Measurements from ENCODE around the gene CPT2. TPM values are rescaled to one million over a fixed set of nuclear protein-coding genes. Genes with fewer than 3 reads are reported as not detected.

The CPT2 gene
- total and polyA plus RNA-seq, 2 experiments from 2014 or later = 15.2 to 16.2 TPM

GRCh38 chr1:53190210-53190611 lies 6.4 kb upstream of the CPT2 start:
- Histone ChIP-seq H3K79me2 (ENCODE audit: insufficient read depth) (no peaks in the 10 kb centered on the region), H3K9me3 (ENCODE audit: low read depth) (no peaks in the 10 kb centered on the region), H2AFZ (no peak overlapping the region), H3K27me3 (replicated peaks; ENCODE audit: insufficient read depth) (no peaks in the 10 kb centered on the region), H3K4me3 (no peak overlapping the region), H3K27ac (no peak overlapping the region), H3K4me2 (ENCODE audit: unreplicated experiment) (no peak overlapping the region), H3K9me2 (ENCODE audit: insufficient read depth) (no peaks in the 10 kb centered on the region), H3K4me1 (ENCODE audit: insufficient read depth) (peaks cover 25% of the 10 kb centered on the region), H3K9ac (no peak overlapping the region), H3F3A (ENCODE audit: insufficient read depth) (peaks cover 28% of the 10 kb centered on the region), H4K20me1 (ENCODE audit: insufficient read depth) (no peaks in the 10 kb centered on the region), H3K36me3 (ENCODE audit: low read depth) (no peaks in the 10 kb centered on the region)
- WGBS, 2 experiments (ENCODE audit: low coverage in 1 of 2, low lambda C conversion rate in 2 of 2, missing lambda C conversion rate in 2 of 2) = 82 to 92% methylated on average over 9 to 10 of the region's 10 CpGs
- in situ Hi-C loops (cut with MboI) = loop anchor here (10.0 to 25.0 kb wide), 2 partner anchors 285 to 478 kb away; no protein-coding TSS in a partner anchor
- TF ChIP-seq EZH2phosphoT487 (IDR thresholded peaks at IDR 0.05; ENCODE audit: insufficient read depth, low read depth) (no peak), EZH2 (IDR thresholded peaks at IDR 0.05; ENCODE audit: insufficient read depth, poor library complexity, severe bottlenecking) (no peak)
- no peak for DNase-seq

GRCh38 chr1:53195246-53196016 lies 1.2 kb upstream of the CPT2 start:
- no peaks in the 10 kb centered on the region for H3K9me3 ChIP-seq (ENCODE audit: low read depth)
- H3F3A ChIP-seq (ENCODE audit: insufficient read depth) = peaks cover 17% of the 10 kb centered on the region
- no peaks in the 10 kb centered on the region for H3K36me3 ChIP-seq (ENCODE audit: low read depth)
- no peak for DNase-seq
- no peaks in the 10 kb centered on the region for H3K9me2 ChIP-seq (ENCODE audit: insufficient read depth)
- no peaks in the 10 kb centered on the region for H4K20me1 ChIP-seq (ENCODE audit: insufficient read depth)
- peaks cover 29% of the 10 kb centered on the region for H3K79me2 ChIP-seq (ENCODE audit: insufficient read depth)
- 44 to 45% methylated on average over 11 of the region's 11 CpGs for whole genome bisulfite sequencing, 2 experiments (ENCODE audit: low coverage in 1 of 2, low lambda C conversion rate in 2 of 2, missing lambda C conversion rate in 2 of 2)
- TF ChIP-seq EZH2phosphoT487 (IDR thresholded peaks at IDR 0.05; ENCODE audit: insufficient read depth, low read depth) (no peak), EZH2 (IDR thresholded peaks at IDR 0.05; ENCODE audit: insufficient read depth, poor library complexity, severe bottlenecking) (no peak)
- peak overlapping the region; percentile 82 for H2AFZ ChIP-seq
- peak overlapping the region; percentile 97 for H3K4me2 ChIP-seq (ENCODE audit: unreplicated experiment)
- peak overlapping the region; percentile 88; the same call in 1 of the 2 replicates for H3K4me3 ChIP-seq
- in situ Hi-C loops (cut with MboI) = loop anchor here (10.0 to 25.0 kb wide), 2 partner anchors 291 to 483 kb away; no protein-coding TSS in a partner anchor
- peak overlapping the region; percentile 98; the same call in 1 of the 2 replicates for H3K9ac ChIP-seq
- H3K4me1 ChIP-seq (ENCODE audit: insufficient read depth) = peaks cover 30% of the 10 kb centered on the region
- no peak overlapping the region for H3K27ac ChIP-seq
- no peaks in the 10 kb centered on the region for H3K27me3 ChIP-seq (replicated peaks; ENCODE audit: insufficient read depth)

- H4K20me1 ChIP-seq (ENCODE audit: insufficient read depth) = no peaks in the 10 kb centered on the region
- in situ Hi-C loops (cut with MboI) = loop anchor here (10.0 to 25.0 kb wide), 2 partner anchors 291 to 484 kb away; no protein-coding TSS in a partner anchor
- peak overlapping the region; percentile 98 for H3K9ac ChIP-seq
These were observed 573 bp upstream of the CPT2 start for GRCh38 chr1:53196017-53196484.

GRCh38 chr1:53197291-53198200 lies 922 bp downstream of the CPT2 start:
- H3K27ac ChIP-seq = peak overlapping the region; percentile 87
- H3K79me2 ChIP-seq (ENCODE audit: insufficient read depth) = peaks cover 29% of the 10 kb centered on the region
- H3K36me3 ChIP-seq (ENCODE audit: low read depth) = peaks cover 9% of the 10 kb centered on the region
- H3K27me3 ChIP-seq (replicated peaks; ENCODE audit: insufficient read depth) = no peaks in the 10 kb centered on the region
- in situ Hi-C loops (cut with MboI) = loop anchor here (10.0 to 25.0 kb wide), 2 partner anchors 293 to 485 kb away; no protein-coding TSS in a partner anchor
- TF ChIP-seq EZH2 (IDR thresholded peaks at IDR 0.05; ENCODE audit: insufficient read depth, poor library complexity, severe bottlenecking) (no peak), EZH2phosphoT487 (IDR thresholded peaks at IDR 0.05; ENCODE audit: insufficient read depth, low read depth) (no peak)
- H4K20me1 ChIP-seq (ENCODE audit: insufficient read depth) = no peaks in the 10 kb centered on the region
- H3K4me1 ChIP-seq (ENCODE audit: insufficient read depth) = peaks cover 30% of the 10 kb centered on the region
- DNase-seq = peak; percentile 55
- H3K4me3 ChIP-seq = peak overlapping the region; percentile 88
- peak overlapping the region; percentile 82 for H2AFZ ChIP-seq
- no peaks in the 10 kb centered on the region for H3K9me2 ChIP-seq (ENCODE audit: insufficient read depth)
- H3K9ac ChIP-seq = peak overlapping the region; percentile 98
- peaks cover 17% of the 10 kb centered on the region for H3F3A ChIP-seq (ENCODE audit: insufficient read depth)
- no peaks in the 10 kb centered on the region for H3K9me3 ChIP-seq (ENCODE audit: low read depth)
- 14 to 15% methylated on average over 13 of the region's 13 CpGs for WGBS, 2 experiments (ENCODE audit: low coverage in 1 of 2, low lambda C conversion rate in 2 of 2, missing lambda C conversion rate in 2 of 2)
- peak overlapping the region; percentile 97 for H3K4me2 ChIP-seq (ENCODE audit: unreplicated experiment)

More at GRCh38 chr1:53196017-53196484, 573 bp upstream of the CPT2 start:
- peaks cover 17% of the 10 kb centered on the region for H3F3A ChIP-seq (ENCODE audit: insufficient read depth)
- H2AFZ ChIP-seq = peak overlapping the region; percentile 82
- H3K27ac ChIP-seq = peak overlapping the region; percentile 87
- H3K4me1 ChIP-seq (ENCODE audit: insufficient read depth) = peaks cover 30% of the 10 kb centered on the region
- DNase-seq = peak; percentile 40
- H3K27me3 ChIP-seq (replicated peaks; ENCODE audit: insufficient read depth) = no peaks in the 10 kb centered on the region
- H3K9me3 ChIP-seq (ENCODE audit: low read depth) = no peaks in the 10 kb centered on the region
- H3K9me2 ChIP-seq (ENCODE audit: insufficient read depth) = no peaks in the 10 kb centered on the region
- WGBS, 2 experiments (ENCODE audit: low coverage in 1 of 2, low lambda C conversion rate in 2 of 2, missing lambda C conversion rate in 2 of 2) = 8 to 14% methylated on average over 9 of the region's 9 CpGs
- H3K4me2 ChIP-seq (ENCODE audit: unreplicated experiment) = peak overlapping the region; percentile 97
- peaks cover 29% of the 10 kb centered on the region for H3K79me2 ChIP-seq (ENCODE audit: insufficient read depth)
- no peak for TF ChIP-seq EZH2 (IDR thresholded peaks at IDR 0.05; ENCODE audit: insufficient read depth, poor library complexity, severe bottlenecking)
- no peak for TF ChIP-seq EZH2phosphoT487 (IDR thresholded peaks at IDR 0.05; ENCODE audit: insufficient read depth, low read depth)
- no peaks in the 10 kb centered on the region for H3K36me3 ChIP-seq (ENCODE audit: low read depth)
- H3K4me3 ChIP-seq = peak overlapping the region; percentile 88

Data from GM23248 (cell line).